ENCODE results near the gene OSBPL3. TPM values are rescaled to one million over a fixed set of nuclear protein-coding genes. Genes with fewer than 3 reads are reported as not detected.
"Not testable (repeated sequence)": the region's sequence is repeated elsewhere in the genome, so short reads cannot be mapped to it uniquely, and the experiment has no call there.

Gene OSBPL3
- total RNA-seq, 1 experiment from 2014 or later, result 149 TPM

DNA sequence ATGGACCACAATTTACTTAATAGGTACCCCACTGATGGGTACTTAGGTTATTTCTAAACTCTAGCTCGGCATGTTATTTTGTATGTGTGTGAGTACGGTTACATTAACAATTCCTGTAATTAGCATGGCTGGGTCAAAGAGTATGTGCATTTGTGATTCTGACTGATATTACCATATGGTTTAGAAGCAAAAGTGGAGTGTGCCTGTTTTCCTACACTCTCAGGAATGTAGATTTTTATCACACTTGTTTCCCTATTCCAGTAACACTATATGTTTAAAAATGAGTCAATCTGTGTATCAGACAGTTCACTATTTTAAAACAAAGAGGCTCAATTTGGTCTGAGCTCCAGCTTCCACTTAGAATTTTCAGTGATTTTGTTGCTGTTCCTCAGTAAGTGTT is 178.1 kb downstream of the OSBPL3 start:
- Histone ChIP-seq H3K9me3 (ENCODE audit: low read length) (no peaks in the 10 kb centered on the region), H3K79me2 (ENCODE audit: low read length) (no peaks in the 10 kb centered on the region; the same call in none of the 2 replicates), H3K9ac (ENCODE audit: low read length) (no peak overlapping the region), H3K9me2 (replicated peaks; ENCODE audit: insufficient read depth, low read length) (no peaks in the 10 kb centered on the region), H3K36me3 (ENCODE audit: insufficient read depth, low read length) (peaks cover 84% of the 10 kb centered on the region), H3K4me1 (ENCODE audit: low read length) (no peaks in the 10 kb centered on the region; the same call in 1 of the 2 replicates), H3K4me2 (ENCODE audit: low read depth, low read length, poor library complexity, severe bottlenecking) (no peak overlapping the region), H2AFZ (ENCODE audit: low read length) (no peak overlapping the region), H4K20me1 (ENCODE audit: insufficient read depth, low read depth, low read length) (no peaks in the 10 kb centered on the region), H3K4me3 (ENCODE audit: low read length) (no peak overlapping the region), H3K27me3 (ENCODE audit: low read length) (no peaks in the 10 kb centered on the region), H3K27ac (ENCODE audit: low read length) (no peak overlapping the region)
- no peak for DNase-seq

DNA sequence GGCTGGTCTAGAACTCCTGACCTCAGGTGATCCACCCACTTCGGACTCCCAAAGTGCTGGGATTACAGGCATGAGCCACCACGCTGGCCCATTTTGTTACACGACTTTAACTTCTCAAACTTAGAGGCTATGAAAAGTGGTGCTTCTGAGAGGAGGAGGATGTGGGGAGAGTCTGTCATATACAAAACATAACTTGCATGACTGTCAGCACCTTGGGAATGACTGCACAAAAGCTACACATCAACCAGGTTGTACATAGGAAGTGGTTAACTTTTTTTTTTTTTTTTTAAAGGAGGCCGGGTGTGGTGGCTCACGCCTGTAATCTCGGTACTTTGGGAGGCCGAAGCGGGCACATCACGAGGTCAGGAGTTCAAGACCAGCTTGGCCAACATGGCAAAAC is 179.3 kb downstream of the OSBPL3 start:
- Histone ChIP-seq H3K27me3 (ENCODE audit: low read length) (no peaks in the 10 kb centered on the region), H3K9me2 (replicated peaks; ENCODE audit: insufficient read depth, low read length) (no peaks in the 10 kb centered on the region), H3K27ac (ENCODE audit: low read length) (no peak overlapping the region), H3K79me2 (ENCODE audit: low read length) (no peaks in the 10 kb centered on the region; the same call in none of the 2 replicates), H2AFZ (ENCODE audit: low read length) (no peak overlapping the region), H3K9me3 (ENCODE audit: low read length) (no peaks in the 10 kb centered on the region), H4K20me1 (ENCODE audit: insufficient read depth, low read depth, low read length) (no peaks in the 10 kb centered on the region), H3K4me3 (ENCODE audit: low read length) (no peak overlapping the region), H3K9ac (ENCODE audit: low read length) (no peak overlapping the region), H3K4me1 (ENCODE audit: low read length) (peaks cover 6% of the 10 kb centered on the region; the same call in 1 of the 2 replicates), H3K4me2 (ENCODE audit: low read depth, low read length, poor library complexity, severe bottlenecking) (no peak overlapping the region), H3K36me3 (ENCODE audit: insufficient read depth, low read length) (peaks cover 87% of the 10 kb centered on the region)
- DNase-seq, result no peak

DNA sequence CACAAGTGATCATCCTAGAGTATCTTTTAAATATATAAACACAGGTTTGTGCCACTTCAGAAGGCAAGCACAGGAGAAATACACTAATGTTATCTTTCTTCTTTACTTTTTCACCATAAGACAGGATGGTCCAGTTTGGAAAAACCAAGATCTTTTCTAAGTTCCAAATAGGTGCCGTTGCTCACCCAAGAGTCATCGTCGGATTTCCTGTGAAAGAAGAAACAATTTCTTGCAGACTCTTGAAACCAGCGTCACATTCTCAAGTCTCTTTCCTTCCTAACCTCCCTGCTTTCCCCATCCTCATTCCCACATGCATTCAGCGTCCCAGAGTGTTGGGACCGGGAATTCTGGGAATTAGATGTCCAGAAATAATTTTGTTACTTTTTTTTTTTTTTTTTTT is 179.9 kb downstream of the OSBPL3 start:
- Histone ChIP-seq H2AFZ (ENCODE audit: low read length) (no peak overlapping the region), H3K4me1 (ENCODE audit: low read length) (peaks cover 7% of the 10 kb centered on the region; the same call in 1 of the 2 replicates), H3K9me2 (replicated peaks; ENCODE audit: insufficient read depth, low read length) (no peaks in the 10 kb centered on the region), H3K9me3 (ENCODE audit: low read length) (no peaks in the 10 kb centered on the region), H3K27ac (ENCODE audit: low read length) (no peak overlapping the region), H3K27me3 (ENCODE audit: low read length) (no peaks in the 10 kb centered on the region), H3K36me3 (ENCODE audit: insufficient read depth, low read length) (peaks cover 81% of the 10 kb centered on the region), H3K9ac (ENCODE audit: low read length) (no peak overlapping the region), H3K4me3 (ENCODE audit: low read length) (no peak overlapping the region), H3K4me2 (ENCODE audit: low read depth, low read length, poor library complexity, severe bottlenecking) (no peak overlapping the region), H3K79me2 (ENCODE audit: low read length) (no peaks in the 10 kb centered on the region; the same call in none of the 2 replicates), H4K20me1 (ENCODE audit: insufficient read depth, low read depth, low read length) (no peaks in the 10 kb centered on the region)
- no peak for DNase-seq

DNA sequence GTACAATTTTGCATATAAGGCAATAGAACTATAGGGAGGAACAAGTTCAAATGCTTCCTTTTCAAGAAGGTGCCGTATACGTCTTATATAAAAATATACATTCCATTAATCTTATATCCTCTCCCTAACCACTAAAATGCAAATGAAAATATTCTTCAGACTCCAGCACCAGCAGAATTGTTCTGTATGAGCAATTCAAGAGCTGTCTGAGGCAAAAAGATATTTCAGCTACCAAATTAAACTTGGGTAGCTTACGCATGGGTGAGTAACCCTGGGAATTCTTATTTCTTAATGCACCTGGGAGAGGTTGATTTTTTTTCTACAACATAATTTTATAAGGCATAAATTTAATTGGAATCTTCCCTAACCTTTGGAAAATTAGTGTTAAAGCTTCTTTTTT is 180.5 kb downstream of the OSBPL3 start:
- Histone ChIP-seq H3K36me3 (ENCODE audit: insufficient read depth, low read length) (peaks cover 76% of the 10 kb centered on the region), H3K9me3 (ENCODE audit: low read length) (no peaks in the 10 kb centered on the region), H3K4me1 (ENCODE audit: low read length) (peaks cover 13% of the 10 kb centered on the region), H2AFZ (ENCODE audit: low read length) (no peak overlapping the region), H4K20me1 (ENCODE audit: insufficient read depth, low read depth, low read length) (no peaks in the 10 kb centered on the region), H3K79me2 (ENCODE audit: low read length) (no peaks in the 10 kb centered on the region; the same call in none of the 2 replicates), H3K4me3 (ENCODE audit: low read length) (no peak overlapping the region), H3K4me2 (ENCODE audit: low read depth, low read length, poor library complexity, severe bottlenecking) (no peak overlapping the region), H3K9ac (ENCODE audit: low read length) (no peak overlapping the region), H3K27me3 (ENCODE audit: low read length) (no peaks in the 10 kb centered on the region), H3K27ac (ENCODE audit: low read length) (0 out of 2 replicates have a peak overlapping the region, but pooled peaks have one; percentile 2), H3K9me2 (replicated peaks; ENCODE audit: insufficient read depth, low read length) (no peaks in the 10 kb centered on the region)
- no peak for DNase-seq

DNA sequence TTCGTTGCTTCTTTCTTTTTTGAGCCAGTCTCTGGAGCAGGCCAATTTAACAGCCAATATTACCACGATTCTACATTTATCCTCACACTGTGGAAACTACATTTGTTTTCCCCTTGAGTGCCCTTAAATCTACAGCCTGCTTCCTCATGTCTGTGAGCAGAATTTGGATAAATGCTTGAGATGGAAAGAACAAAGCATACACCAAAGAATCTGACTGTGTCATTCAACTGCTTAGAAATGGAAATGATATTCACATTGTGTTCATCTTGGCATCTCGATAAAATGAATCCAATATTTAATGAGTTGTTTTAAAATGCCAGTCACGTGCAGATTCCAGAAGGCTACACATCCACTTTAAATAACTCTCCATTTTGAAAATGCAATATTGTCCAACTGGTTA is 181.7 kb downstream of the OSBPL3 start:
- Histone ChIP-seq H3K36me3 (ENCODE audit: insufficient read depth, low read length) (peaks cover 67% of the 10 kb centered on the region), H3K9me2 (replicated peaks; ENCODE audit: insufficient read depth, low read length) (no peaks in the 10 kb centered on the region), H3K27ac (ENCODE audit: low read length) (no peak overlapping the region), H3K4me2 (ENCODE audit: low read depth, low read length, poor library complexity, severe bottlenecking) (no peak overlapping the region), H2AFZ (ENCODE audit: low read length) (no peak overlapping the region), H3K9ac (ENCODE audit: low read length) (no peak overlapping the region), H3K9me3 (ENCODE audit: low read length) (no peaks in the 10 kb centered on the region), H3K4me3 (ENCODE audit: low read length) (no peak overlapping the region), H3K27me3 (ENCODE audit: low read length) (no peaks in the 10 kb centered on the region), H3K79me2 (ENCODE audit: low read length) (no peaks in the 10 kb centered on the region; the same call in 1 of the 2 replicates), H3K4me1 (ENCODE audit: low read length) (peaks cover 24% of the 10 kb centered on the region), H4K20me1 (ENCODE audit: insufficient read depth, low read depth, low read length) (no peaks in the 10 kb centered on the region)
- no peak for DNase-seq

DNA sequence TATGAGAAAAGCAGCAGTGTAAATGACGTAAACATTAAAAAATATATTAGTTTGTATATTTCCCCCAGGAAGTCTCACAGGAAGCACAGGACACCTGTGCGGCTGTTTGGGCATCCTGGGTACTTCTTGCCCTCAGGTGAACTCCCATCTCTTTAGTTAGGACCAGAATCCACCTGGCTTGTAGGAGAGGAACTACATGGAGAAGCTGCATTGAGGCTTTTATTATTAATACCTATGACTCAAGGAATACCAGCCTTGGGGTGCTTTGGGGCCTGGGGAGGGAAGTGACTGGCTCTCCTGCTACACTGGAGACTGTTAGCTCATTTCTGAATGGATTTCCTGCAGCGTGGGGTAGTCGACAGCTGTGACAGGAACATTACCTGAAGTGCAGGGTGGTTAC is 182.7 kb downstream of the OSBPL3 start:
- H2AFZ ChIP-seq (ENCODE audit: low read length), result no peak overlapping the region
- DNase-seq, result no peak
- H3K9me2 ChIP-seq (replicated peaks; ENCODE audit: insufficient read depth, low read length), result no peaks in the 10 kb centered on the region
- H4K20me1 ChIP-seq (ENCODE audit: insufficient read depth, low read depth, low read length), result no peaks in the 10 kb centered on the region
- peaks cover 24% of the 10 kb centered on the region for H3K4me1 ChIP-seq (ENCODE audit: low read length)
- H3K36me3 ChIP-seq (ENCODE audit: insufficient read depth, low read length), result peaks cover 64% of the 10 kb centered on the region
- H3K9ac ChIP-seq (ENCODE audit: low read length), result no peak overlapping the region
- H3K79me2 ChIP-seq (ENCODE audit: low read length), result no peaks in the 10 kb centered on the region
- H3K27me3 ChIP-seq (ENCODE audit: low read length), result no peaks in the 10 kb centered on the region
- no peak overlapping the region for H3K4me3 ChIP-seq (ENCODE audit: low read length)
- H3K4me2 ChIP-seq (ENCODE audit: low read depth, low read length, poor library complexity, severe bottlenecking), result no peak overlapping the region
- no peaks in the 10 kb centered on the region for H3K9me3 ChIP-seq (ENCODE audit: low read length)
- no peak overlapping the region for H3K27ac ChIP-seq (ENCODE audit: low read length)

DNA sequence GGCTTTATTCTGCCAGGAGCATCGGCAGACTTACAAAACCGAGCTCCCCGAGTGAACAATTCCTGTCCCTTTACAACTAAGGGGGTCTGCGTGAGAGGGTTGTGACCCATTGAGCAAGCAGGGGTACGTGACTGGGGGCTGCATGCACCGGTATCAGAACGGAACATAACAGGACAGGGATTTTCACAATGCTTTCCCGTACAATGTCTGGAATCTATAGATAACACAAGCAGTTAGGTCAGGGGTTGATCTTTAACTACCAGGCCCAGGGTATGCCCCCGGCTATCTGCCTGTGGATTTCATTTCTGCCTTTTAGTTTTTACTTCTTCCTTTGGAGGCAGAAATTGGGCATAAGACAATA is 184.6 kb downstream of the OSBPL3 start:
- H3K4me3 ChIP-seq (ENCODE audit: low read length), result no peak overlapping the region
- no peaks in the 10 kb centered on the region for H3K9me2 ChIP-seq (replicated peaks; ENCODE audit: insufficient read depth, low read length)
- no peak for DNase-seq
- no peak overlapping the region for H3K4me2 ChIP-seq (ENCODE audit: low read depth, low read length, poor library complexity, severe bottlenecking)
- H3K36me3 ChIP-seq (ENCODE audit: insufficient read depth, low read length), result peaks cover 67% of the 10 kb centered on the region
- H3K4me1 ChIP-seq (ENCODE audit: low read length), result peaks cover 24% of the 10 kb centered on the region
- no peak overlapping the region for H3K27ac ChIP-seq (ENCODE audit: low read length)
- H3K9ac ChIP-seq (ENCODE audit: low read length), result no peak overlapping the region
- no peak overlapping the region for H2AFZ ChIP-seq (ENCODE audit: low read length)
- H3K79me2 ChIP-seq (ENCODE audit: low read length), result no peaks in the 10 kb centered on the region
- H3K9me3 ChIP-seq (ENCODE audit: low read length), result no peaks in the 10 kb centered on the region
- no peaks in the 10 kb centered on the region for H4K20me1 ChIP-seq (ENCODE audit: insufficient read depth, low read depth, low read length)
- no peaks in the 10 kb centered on the region for H3K27me3 ChIP-seq (ENCODE audit: low read length)

DNA sequence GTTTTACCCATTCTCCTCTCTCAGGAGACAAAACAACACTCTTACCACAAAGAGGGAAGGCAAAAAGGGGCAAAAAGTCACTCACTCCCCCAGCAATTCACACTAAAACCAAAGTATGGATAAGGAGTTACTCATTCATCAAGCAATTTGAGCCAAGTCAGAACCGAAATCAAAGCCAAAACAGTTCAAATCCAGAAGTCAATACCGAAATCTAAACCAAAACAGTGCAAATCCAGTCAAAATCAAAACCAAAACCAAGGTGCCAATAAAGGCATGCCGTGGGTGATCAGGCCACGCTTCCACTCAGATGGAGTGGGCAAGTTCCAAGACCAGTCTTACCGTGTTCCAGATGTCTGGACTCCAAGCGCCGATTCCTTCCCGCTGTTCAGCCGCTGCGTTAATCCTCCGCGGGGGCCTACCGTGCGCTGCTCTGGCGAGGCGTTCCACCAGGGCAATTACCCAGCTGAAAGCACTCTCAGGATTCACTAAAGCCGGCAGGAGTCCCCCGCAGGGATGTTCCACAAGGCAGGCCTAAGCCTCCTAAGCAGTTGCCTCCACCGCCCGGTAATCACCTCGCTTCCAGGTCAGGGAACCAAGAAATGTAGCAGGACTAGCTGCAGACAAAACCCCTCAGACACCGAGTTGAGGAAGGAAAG is 185.1 kb downstream of the OSBPL3 start:
- H3K4me2 ChIP-seq (ENCODE audit: low read depth, low read length, poor library complexity, severe bottlenecking); H3K9ac ChIP-seq (ENCODE audit: low read length): not testable (repeated sequence)
- H3K27ac ChIP-seq (ENCODE audit: low read length), result peak overlapping the region; percentile 24; the same call in 1 of the 2 replicates

More for the DNA sequence above, 185.1 kb downstream of the OSBPL3 start:
- not testable (repeated sequence) for H4K20me1 ChIP-seq (ENCODE audit: insufficient read depth, low read depth, low read length); H3K9me2 ChIP-seq (replicated peaks; ENCODE audit: insufficient read depth, low read length); H3K4me3 ChIP-seq (ENCODE audit: low read length); H3K27me3 ChIP-seq (ENCODE audit: low read length); H3K79me2 ChIP-seq (ENCODE audit: low read length); H2AFZ ChIP-seq (ENCODE audit: low read length); H3K9me3 ChIP-seq (ENCODE audit: low read length); DNase-seq
- Histone ChIP-seq H3K36me3 (ENCODE audit: insufficient read depth, low read length) (peaks cover 63% of the 10 kb centered on the region), H3K4me1 (ENCODE audit: low read length) (peaks cover 24% of the 10 kb centered on the region)
